ENCODE results near the gene EYS.

- TF ChIP-seq EZH2phosphoT487 (IDR thresholded peaks at IDR 0.05; ENCODE audit: borderline replicate concordance): no peak
- TF ChIP-seq, protein P1, sequence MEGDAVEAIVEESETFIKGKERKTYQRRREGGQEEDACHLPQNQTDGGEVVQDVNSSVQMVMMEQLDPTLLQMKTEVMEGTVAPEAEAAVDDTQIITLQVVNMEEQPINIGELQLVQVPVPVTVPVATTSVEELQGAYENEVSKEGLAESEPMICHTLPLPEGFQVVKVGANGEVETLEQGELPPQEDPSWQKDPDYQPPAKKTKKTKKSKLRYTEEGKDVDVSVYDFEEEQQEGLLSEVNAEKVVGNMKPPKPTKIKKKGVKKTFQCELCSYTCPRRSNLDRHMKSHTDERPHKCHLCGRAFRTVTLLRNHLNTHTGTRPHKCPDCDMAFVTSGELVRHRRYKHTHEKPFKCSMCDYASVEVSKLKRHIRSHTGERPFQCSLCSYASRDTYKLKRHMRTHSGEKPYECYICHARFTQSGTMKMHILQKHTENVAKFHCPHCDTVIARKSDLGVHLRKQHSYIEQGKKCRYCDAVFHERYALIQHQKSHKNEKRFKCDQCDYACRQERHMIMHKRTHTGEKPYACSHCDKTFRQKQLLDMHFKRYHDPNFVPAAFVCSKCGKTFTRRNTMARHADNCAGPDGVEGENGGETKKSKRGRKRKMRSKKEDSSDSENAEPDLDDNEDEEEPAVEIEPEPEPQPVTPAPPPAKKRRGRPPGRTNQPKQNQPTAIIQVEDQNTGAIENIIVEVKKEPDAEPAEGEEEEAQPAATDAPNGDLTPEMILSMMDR (conservative IDR thresholded peaks at IDR 0.05; ENCODE audit: low read length): no peak
Measured at GRCh38 chr6:63947792-63948529, 1759.1 kb downstream of the EYS start.

Data from Loucy (cell line).